HepG2 (cell line): ENCODE data around the gene RPRD2. TPM values are rescaled to one million over a fixed set of nuclear protein-coding genes. Genes with fewer than 3 reads are reported as not detected.
A peak's percentile ranks its signal among the peaks of the same experiment; 100 is the strongest.

Experiments
- ELF4 ChIP-seq: sonication (generic); formaldehyde crosslinking; IDR thresholded peaks from 2 replicates; pipeline ENCODE4 v1.5.0; 2020; ENCODE audit warnings: missing genetic modification reagents, mild to moderate bottlenecking, moderate library complexity, borderline replicate concordance
- GZF1 ChIP-seq: sonication (generic); formaldehyde crosslinking; IDR thresholded peaks from 2 replicates; pipeline ENCODE4 v1.5.1; 2020; ENCODE audit warnings: mild to moderate bottlenecking, missing genetic modification reagents
- HDAC1 ChIP-seq: sonication (generic); formaldehyde crosslinking; IDR thresholded peaks from 2 replicates; pipeline ENCODE4 v1.5.1; 2020; ENCODE audit warnings: mild to moderate bottlenecking, missing genetic modification reagents
- HOXD1 ChIP-seq: sonication (generic); formaldehyde crosslinking; IDR thresholded peaks from 2 replicates; pipeline ENCODE4 v1.5.0; 2020; ENCODE audit warnings: missing genetic modification reagents
- KAT7 ChIP-seq: IDR thresholded peaks from 2 replicates; pipeline ENCODE4 v1.6.1; 2018; ENCODE audit warnings: borderline replicate concordance, missing compliant biosample characterization
- KDM4B ChIP-seq: sonication (generic); formaldehyde crosslinking; IDR thresholded peaks from 2 replicates; pipeline ENCODE4 v1.4.0; 2020; ENCODE audit warnings: missing genetic modification reagents
- KMT2B ChIP-seq: IDR thresholded peaks from 2 replicates; pipeline ENCODE4 v1.6.1; 2016; ENCODE audit warnings: missing genetic modification reagents, missing compliant biosample characterization
- MIER3 ChIP-seq: IDR thresholded peaks from 2 replicates; pipeline ENCODE4 v1.6.1; 2016; ENCODE audit warnings: missing compliant biosample characterization, borderline replicate concordance
- MXD4 ChIP-seq: IDR thresholded peaks from 2 replicates; pipeline ENCODE4 v1.6.1; 2016; ENCODE audit warnings: mild to moderate bottlenecking, missing biosample characterization, missing genetic modification reagents
- PATZ1 ChIP-seq: sonication (generic); formaldehyde crosslinking; IDR thresholded peaks from 2 replicates; pipeline ENCODE4 v1.4.0; 2020; ENCODE audit warnings: missing genetic modification reagents
- POGK ChIP-seq: sonication (generic); formaldehyde crosslinking; conservative IDR thresholded peaks from 2 replicates; pipeline ENCODE4 v1.8.0; 2022; ENCODE audit warnings: mild to moderate bottlenecking, moderate library complexity, missing genetic modification reagents
- REPIN1 ChIP-seq: sonication (generic); formaldehyde crosslinking; IDR thresholded peaks from 2 replicates; pipeline ENCODE4 v1.8.0; 2022; ENCODE audit warnings: missing genetic modification reagents, low read depth, mild to moderate bottlenecking, borderline replicate concordance
- SNRNP70 ChIP-seq: fragments of 200-400 bp; formaldehyde crosslinking; IDR thresholded peaks from 2 replicates; pipeline ENCODE4 v1.6.1; 2017; ENCODE audit warnings: mild to moderate bottlenecking, low read depth, low read length, moderate library complexity
- ZBTB40 ChIP-seq, 2 experiments: fragments of 450-650 bp in 1 of 2; sonication (generic) in 1 of 2; formaldehyde crosslinking in 1 of 2; IDR thresholded peaks; 2 replicates each; pipeline versions ENCODE4 v1.6.1 to v1.8.0; 2016 to 2022; ENCODE audit warnings: antibody characterized with exemption in 1 of 2, mild to moderate bottlenecking in 1 of 2, missing genetic modification reagents in 1 of 2
- ZBTB46 ChIP-seq: sonication (generic); formaldehyde crosslinking; IDR thresholded peaks from 2 replicates; pipeline ENCODE4 v1.4.0; 2020; ENCODE audit warnings: mild to moderate bottlenecking, missing genetic modification reagents, borderline replicate concordance
- polyA plus RNA-seq, 8 experiments: library from polyadenylated mRNA; depleted of rRNA in 3 of 8; stranded (reverse) in 7 of 8; unstranded in 1 of 8; fragments of >200 nt; fragmentation: Illumina TruSeq in 4 of 8; extraction: Trizol in 4 of 8; gene quantifications; 2 replicates each; pipeline versions ENCODE4 v1.2.1 to v1.2.3, GENCODE V29; 2011 to 2016; ENCODE audit warnings: low read depth in 4 of 8, missing spikeins in 1 of 8, mixed read lengths in 1 of 8; ENCODE audit not compliant: insufficient read depth in 1 of 8
- total RNA-seq, 5 experiments: library from RNA; depleted of rRNA; stranded (reverse); fragments of >200 nt; fragmentation: Illumina TruSeq; extraction: Trizol; gene quantifications; 2 replicates each; pipeline ENCODE4 v1.2.3, GENCODE V29; 2016; ENCODE audit warnings: low read depth in 1 of 5

RPRD2 gene
- total and polyA plus RNA-seq, 2 of the 13 experiments (the other 11 are each of a cell fraction or from before 2014, with no cell fraction given) = 8.0 to 8.9 TPM

- TF ChIP-seq HOXD1 (CRISPR knock-in tag) (no peak), MIER3 (peak; percentile 40; the same call in 1 of the 2 replicates), REPIN1 (CRISPR knock-in tag) (0 out of 2 replicates have a peak, but pooled peaks have one; percentile 27), KMT2B (CRISPR knock-in tag) (0 out of 2 replicates have a peak, but pooled peaks have one; percentile 50), MXD4 (no peak), KDM4B (no peak), HDAC1 (peak; percentile 73), SNRNP70 (no peak), PATZ1 (peak; percentile 38; the same call in 1 of the 2 replicates), GZF1 (CRISPR knock-in tag) (no peak), ELF4 (CRISPR knock-in tag) (no peak), KAT7 (CRISPR knock-in tag) (no peak), ZBTB40 (IDR thresholded peaks at IDR 0.05) (no peak), ZBTB40 (CRISPR knock-in tag; IDR thresholded peaks at IDR 0.05) (no peak), POGK (CRISPR knock-in tag) (peak; percentile 62; the same call in 1 of the 2 replicates), ZBTB46 (CRISPR knock-in tag) (no peak)
These were observed 109.7 kb downstream of the RPRD2 start (continued) for GRCh38 chr1:150473659-150474058.
